GM12872 (cell line): ENCODE data around the gene IL17RB.

Source experiments
- CTCF ChIP-seq: IDR thresholded peaks from 3 replicates; pipeline ENCODE4 v1.5.1; 2011; ENCODE audit warnings: low read depth, mild to moderate bottlenecking, low read length, moderate library complexity; ENCODE audit not compliant: insufficient read depth

The IL17RB gene

DNA sequence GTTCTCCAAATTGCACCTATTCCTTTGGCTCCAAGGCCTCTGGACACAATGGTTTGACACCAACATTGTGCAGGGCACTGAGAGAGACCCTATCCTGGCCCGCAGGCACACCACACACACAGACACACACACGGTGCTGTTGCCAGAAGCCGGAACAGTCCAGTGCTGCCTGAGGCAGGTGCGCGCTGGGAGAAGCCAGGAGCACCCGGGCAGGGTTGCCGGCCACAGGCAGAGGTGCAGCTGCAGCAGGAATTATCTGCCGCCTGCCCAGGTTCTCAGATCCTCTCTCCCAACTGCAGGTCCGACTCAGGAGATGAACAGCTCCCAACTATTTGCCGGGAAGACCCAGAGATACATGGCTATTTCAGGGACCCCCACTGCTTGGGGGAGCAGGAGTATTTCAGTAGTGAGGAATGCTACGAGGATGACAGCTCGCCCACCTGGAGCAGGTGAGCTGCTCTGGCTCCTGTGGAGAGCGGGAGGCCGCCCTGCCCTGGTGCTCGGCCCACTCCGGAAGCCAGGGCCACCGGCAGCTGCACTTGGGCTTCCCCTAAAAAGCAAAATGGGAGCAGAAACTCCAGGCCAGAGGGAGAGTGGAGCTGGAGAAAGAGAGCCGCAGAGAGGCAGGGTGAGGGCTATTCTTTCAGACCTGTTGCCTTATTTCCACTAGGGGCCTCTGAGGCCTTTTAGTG, 43.1 kb upstream of the IL17RB start:
- 0 out of 3 replicates have a peak, but pooled peaks have one; percentile 7 for TF ChIP-seq CTCF

- TF ChIP-seq CTCF = no peak
These were observed 42.3 kb upstream of the IL17RB start for GRCh38 chr3:53803816-53804695.

GRCh38 chr3:53804697-53805462, 41.5 kb upstream of the IL17RB start:
- TF ChIP-seq CTCF = no peak

DNA sequence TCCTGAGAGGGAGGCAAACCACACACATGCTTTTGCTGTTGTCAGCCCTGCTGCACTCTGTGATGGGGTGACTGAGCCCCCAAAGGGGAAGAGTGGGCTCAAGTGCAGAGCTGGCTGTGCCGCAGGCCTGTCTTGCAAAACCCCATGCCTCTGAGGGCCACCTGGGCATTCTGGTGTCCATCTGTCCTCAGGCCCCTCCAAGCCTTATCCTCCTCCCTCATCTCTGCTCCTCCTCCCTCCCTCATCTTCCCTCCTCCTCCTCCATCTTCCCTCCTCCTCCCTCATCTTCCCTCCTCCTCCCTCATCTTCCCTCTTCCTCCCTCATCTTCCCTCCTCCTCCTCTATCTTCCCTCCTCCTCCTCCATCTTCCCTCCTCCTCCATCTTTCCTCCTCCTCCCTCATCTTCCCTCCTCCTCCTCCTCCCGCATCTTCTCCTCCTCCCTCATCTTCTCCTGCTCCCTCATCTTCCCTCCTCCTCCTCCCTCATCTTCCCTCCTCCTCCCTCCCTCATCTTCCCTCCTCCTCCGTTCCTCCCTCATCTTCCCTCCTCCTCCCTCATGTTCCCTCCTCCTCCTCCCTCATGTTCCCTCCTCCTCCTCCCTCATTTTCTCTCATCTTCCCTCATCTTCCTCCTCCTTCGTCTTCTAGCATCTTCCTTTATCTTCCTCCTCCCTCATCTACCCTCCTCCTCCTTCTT, 40.8 kb upstream of the IL17RB start:
- no peak for TF ChIP-seq CTCF

DNA sequence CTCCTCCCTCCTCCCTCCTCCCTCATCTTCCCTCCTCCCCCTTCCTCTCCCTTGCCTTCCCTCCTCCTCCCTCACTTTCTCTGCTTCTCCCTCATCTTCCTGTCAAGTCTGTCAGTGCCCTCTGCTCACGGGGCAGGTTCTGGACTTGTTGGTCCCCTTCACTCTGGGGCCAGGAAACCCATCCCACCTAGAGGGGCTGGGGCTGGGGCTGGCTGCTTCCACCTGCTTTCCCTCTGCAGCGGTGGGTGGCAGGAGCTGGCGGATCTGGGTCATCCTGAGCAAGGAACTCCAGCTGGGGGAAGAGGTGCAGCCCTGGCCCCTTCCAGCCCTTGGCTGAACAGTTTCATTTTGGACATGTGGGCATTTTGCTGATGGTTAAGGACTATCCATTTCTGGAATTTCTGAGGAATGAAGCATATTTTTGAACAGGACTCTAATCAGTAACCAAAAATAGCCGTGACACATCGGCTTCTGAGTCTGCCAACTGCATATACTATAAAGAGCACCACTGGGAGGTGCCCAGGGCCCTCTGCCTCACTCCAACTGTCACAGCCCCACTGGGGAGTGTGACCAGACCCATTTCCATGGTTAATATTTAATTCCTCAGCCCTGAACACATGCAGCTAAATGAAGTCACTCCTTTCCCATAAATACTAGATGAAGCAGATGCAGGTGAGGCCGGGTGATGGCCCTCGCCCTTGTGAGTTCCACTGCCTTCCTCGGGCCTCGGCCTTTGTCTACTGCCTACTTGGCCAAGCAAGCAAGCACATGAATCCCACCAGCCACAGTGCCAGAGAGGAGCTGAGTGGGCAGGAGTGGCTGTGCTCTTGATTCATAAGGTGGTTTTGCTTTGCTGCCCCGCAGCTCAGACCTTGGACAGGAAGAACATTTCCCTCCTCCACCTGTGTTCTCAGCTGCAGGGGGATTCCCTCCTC, 39.9 kb upstream of the IL17RB start:
- TF ChIP-seq CTCF = no peak

- no peak for TF ChIP-seq CTCF
These were observed 39.1 kb upstream of the IL17RB start for GRCh38 chr3:53807117-53807810.
